Keratinocyte (primary cell): ENCODE data around the gene GRM5. TPM values are rescaled to one million over a fixed set of nuclear protein-coding genes. Genes with fewer than 3 reads are reported as not detected.
"Not testable (repeated sequence)": the region's sequence is repeated elsewhere in the genome, so short reads cannot be mapped to it uniquely, and the experiment has no call there.

Source experiments
- DNase-seq: peaks from one replicate; pipeline ENCODE4 v3.0.0-alpha.2; 2011; ENCODE audit warnings: low read depth, missing footprints, low spot score
- FAIRE-seq: peaks from 2 replicates; lab custom pipeline; 2011; peaks lifted over from hg19 to GRCh38; lab: Jason Lieb, UNC
- H2AFZ ChIP-seq: 2 replicates; pipeline ENCODE4 v1.6.0; 2012; ENCODE audit warnings: low read length, control low read depth, inconsistent platforms; ENCODE audit not compliant: control insufficient read depth
- H3K27ac ChIP-seq: 2 replicates; pipeline ENCODE4 v1.5.1; 2011; ENCODE audit warnings: low read length; ENCODE audit not compliant: control insufficient read depth, insufficient read depth
- H3K27me3 ChIP-seq: 3 replicates; pipeline ENCODE4 v1.6.0; 2011; ENCODE audit warnings: low read length; ENCODE audit not compliant: control insufficient read depth, insufficient read depth; ENCODE audit errors: extremely low read depth
- H3K36me3 ChIP-seq, 2 experiments: 2 replicates in 1 of 2; 3 replicates in 1 of 2; pipeline ENCODE4 v1.5.1; 2011; ENCODE audit warnings: low read length in 2 of 2, mild to moderate bottlenecking in 1 of 2; ENCODE audit not compliant: control insufficient read depth in 2 of 2, insufficient read depth in 2 of 2; ENCODE audit errors: extremely low read depth in 1 of 2
- H3K4me1 ChIP-seq: 3 replicates; pipeline ENCODE4 v1.5.1; 2011; ENCODE audit warnings: low read length; ENCODE audit not compliant: control insufficient read depth, insufficient read depth; ENCODE audit errors: extremely low read depth
- H3K4me2 ChIP-seq: 3 replicates; pipeline ENCODE4 v1.6.0; 2011; ENCODE audit warnings: low read depth, low read length; ENCODE audit not compliant: control insufficient read depth, insufficient read depth; ENCODE audit errors: extremely low read depth
- H3K4me3 ChIP-seq, 3 experiments: fragments of 200-600 bp in 1 of 3; sonication (generic) in 1 of 3; 2 replicates in 2 of 3; 3 replicates in 1 of 3; pipeline ENCODE4 v1.5.1; 2011 to 2016; ENCODE audit warnings: low read length in 3 of 3, mild to moderate bottlenecking in 3 of 3, control low read depth in 2 of 3, inconsistent platforms in 1 of 3, low read depth in 1 of 3, mixed read lengths in 1 of 3, mixed run types in 1 of 3, moderate library complexity in 1 of 3; ENCODE audit not compliant: control insufficient read depth in 2 of 3, insufficient read depth in 2 of 3; ENCODE audit errors: extremely low read depth in 1 of 3
- H3K79me2 ChIP-seq: 2 replicates; pipeline ENCODE4 v1.6.0; 2012; ENCODE audit warnings: low read length; ENCODE audit not compliant: control insufficient read depth, insufficient read depth
- H3K9ac ChIP-seq: 3 replicates; pipeline ENCODE4 v1.6.0; 2011; ENCODE audit warnings: low read length; ENCODE audit not compliant: control insufficient read depth, insufficient read depth; ENCODE audit errors: extremely low read depth
- H3K9me1 ChIP-seq: 3 replicates; pipeline ENCODE4 v1.6.0; 2011; ENCODE audit warnings: low read length; ENCODE audit not compliant: control insufficient read depth, insufficient read depth; ENCODE audit errors: extremely low read depth
- H3K9me3 ChIP-seq: 2 replicates; pipeline ENCODE4 v1.5.1; 2012; ENCODE audit warnings: low read depth, low read length; ENCODE audit not compliant: control insufficient read depth
- H4K20me1 ChIP-seq: 3 replicates; pipeline ENCODE4 v1.6.0; 2011; ENCODE audit warnings: low read length; ENCODE audit not compliant: control insufficient read depth, insufficient read depth; ENCODE audit errors: extremely low read depth
- EZH2 ChIP-seq: IDR thresholded peaks from one replicate; pipeline ENCODE4 v1.6.1; 2012; ENCODE audit warnings: inconsistent platforms, mild to moderate bottlenecking, low read length, moderate library complexity
- dilution Hi-C: fragments of 300-500 bp; cut with MboI; formaldehyde crosslinking; loops from one replicate; pipeline ENCODE4 v1.7.0; 2020; ENCODE audit warnings: low sequenced_read_pairs; ENCODE audit not compliant: extremely low pct_ligation_motif_present
- polyA plus RNA-seq, 5 experiments: library from polyadenylated mRNA; depleted of rRNA in 3 of 5; stranded (reverse) in 3 of 5; stranded (forward) in 1 of 5; unstranded in 1 of 5; fragments of >200 nt; gene quantifications; 1 replicate in 1 of 5; 2 replicates in 3 of 5; 3 replicates in 1 of 5; pipeline versions ENCODE4 v1.2.1 to v1.2.3, GENCODE V29; 2011 to 2012; ENCODE audit warnings: missing spikeins in 2 of 5, low read depth in 1 of 5, low replicate concordance in 1 of 5
- TF ChIP-seq, protein P1 (sequence below), 3 experiments: IDR thresholded peaks in 1 of 3; conservative IDR thresholded peaks in 1 of 3; optimal IDR thresholded peaks in 1 of 3; 2 replicates in 2 of 3; 3 replicates in 1 of 3; pipeline versions ENCODE3 to v1.5.1; 2011; ENCODE audit warnings: low read length in 3 of 3, mild to moderate bottlenecking in 3 of 3, moderate library complexity in 2 of 3, control low read depth in 1 of 3, inconsistent platforms in 1 of 3; ENCODE audit not compliant: insufficient read depth in 2 of 3; ENCODE audit errors: extremely low read depth in 1 of 3

GRM5 gene
- polyA plus RNA-seq, 1 donor (not counting 4 experiments of a cell fraction or from before 2014, with no cell fraction given): not detected

DNA sequence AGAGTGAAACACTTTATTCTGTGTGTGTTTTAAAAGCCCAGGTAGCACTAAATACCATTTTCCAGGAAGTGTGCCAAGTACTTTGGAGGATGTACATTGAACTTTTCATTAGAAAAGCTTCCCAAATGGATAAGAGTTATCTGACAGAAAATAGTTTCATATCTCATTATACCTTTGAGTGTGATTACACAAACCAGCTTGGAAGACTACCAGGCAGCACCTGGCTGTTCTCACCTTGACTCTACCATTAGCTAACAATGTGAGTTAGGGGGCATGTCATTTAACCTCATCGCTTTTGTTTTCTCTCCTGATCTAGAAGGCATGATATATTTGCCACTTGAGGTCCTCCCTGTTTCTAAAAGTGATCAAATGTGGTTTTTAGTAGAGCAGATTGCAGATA is 50.2 kb downstream of the GRM5 start:
- Histone ChIP-seq H3K79me2 (no peaks in the 10 kb centered on the region), H4K20me1 (no peaks in the 10 kb centered on the region), H3K36me3 (no peaks in the 10 kb centered on the region), H3K4me3 (no peak overlapping the region), H3K9ac (no peak overlapping the region), H3K9me3 (no peaks in the 10 kb centered on the region), H3K27me3 (no peaks in the 10 kb centered on the region), H3K4me2 (no peak overlapping the region), H3K4me1 (no peaks in the 10 kb centered on the region), H2AFZ (no peak overlapping the region), H3K27ac (no peak overlapping the region), H3K9me1 (no peaks in the 10 kb centered on the region)
- FAIRE-seq (no peak), DNase-seq (no peak)
- dilution Hi-C loops: no loop called here
- TF ChIP-seq, protein P1, sequence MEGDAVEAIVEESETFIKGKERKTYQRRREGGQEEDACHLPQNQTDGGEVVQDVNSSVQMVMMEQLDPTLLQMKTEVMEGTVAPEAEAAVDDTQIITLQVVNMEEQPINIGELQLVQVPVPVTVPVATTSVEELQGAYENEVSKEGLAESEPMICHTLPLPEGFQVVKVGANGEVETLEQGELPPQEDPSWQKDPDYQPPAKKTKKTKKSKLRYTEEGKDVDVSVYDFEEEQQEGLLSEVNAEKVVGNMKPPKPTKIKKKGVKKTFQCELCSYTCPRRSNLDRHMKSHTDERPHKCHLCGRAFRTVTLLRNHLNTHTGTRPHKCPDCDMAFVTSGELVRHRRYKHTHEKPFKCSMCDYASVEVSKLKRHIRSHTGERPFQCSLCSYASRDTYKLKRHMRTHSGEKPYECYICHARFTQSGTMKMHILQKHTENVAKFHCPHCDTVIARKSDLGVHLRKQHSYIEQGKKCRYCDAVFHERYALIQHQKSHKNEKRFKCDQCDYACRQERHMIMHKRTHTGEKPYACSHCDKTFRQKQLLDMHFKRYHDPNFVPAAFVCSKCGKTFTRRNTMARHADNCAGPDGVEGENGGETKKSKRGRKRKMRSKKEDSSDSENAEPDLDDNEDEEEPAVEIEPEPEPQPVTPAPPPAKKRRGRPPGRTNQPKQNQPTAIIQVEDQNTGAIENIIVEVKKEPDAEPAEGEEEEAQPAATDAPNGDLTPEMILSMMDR (optimal IDR thresholded peaks at IDR 0.05 in 1 of 3, IDR thresholded peaks at IDR 0.05 in 1 of 3, conservative IDR thresholded peaks at IDR 0.05 in 1 of 3; ENCODE audit: extremely low read depth in 1 of 3, insufficient read depth in 2 of 3, low read length in 3 of 3): no peak
- TF ChIP-seq EZH2: no peak

DNA sequence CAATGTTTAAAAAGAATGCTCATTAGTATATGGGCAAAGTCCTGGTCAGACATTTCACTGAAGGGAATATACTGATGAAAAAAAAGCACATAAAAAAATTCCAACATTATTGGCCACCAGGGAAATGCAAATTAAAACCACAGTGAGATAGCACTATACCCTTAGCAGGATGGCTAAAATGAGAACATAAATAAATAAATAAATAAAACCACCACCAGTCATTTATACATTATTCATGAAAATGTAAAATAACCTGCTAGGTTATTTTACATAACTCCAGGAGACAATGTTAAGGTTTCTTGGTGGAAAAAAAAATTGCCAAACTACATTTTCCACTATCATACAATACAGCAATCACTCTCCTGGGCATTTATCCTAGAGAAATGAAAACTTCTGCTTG is 64.9 kb downstream of the GRM5 start:
- H3K4me2 ChIP-seq, H3K27ac ChIP-seq, H3K4me3 ChIP-seq, H4K20me1 ChIP-seq, H3K36me3 ChIP-seq, H3K9me1 ChIP-seq, H2AFZ ChIP-seq, H3K9ac ChIP-seq, FAIRE-seq, H3K27me3 ChIP-seq, H3K9me3 ChIP-seq, dilution Hi-C loops, H3K4me1 ChIP-seq, H3K79me2 ChIP-seq, DNase-seq: not testable (repeated sequence)

DNA sequence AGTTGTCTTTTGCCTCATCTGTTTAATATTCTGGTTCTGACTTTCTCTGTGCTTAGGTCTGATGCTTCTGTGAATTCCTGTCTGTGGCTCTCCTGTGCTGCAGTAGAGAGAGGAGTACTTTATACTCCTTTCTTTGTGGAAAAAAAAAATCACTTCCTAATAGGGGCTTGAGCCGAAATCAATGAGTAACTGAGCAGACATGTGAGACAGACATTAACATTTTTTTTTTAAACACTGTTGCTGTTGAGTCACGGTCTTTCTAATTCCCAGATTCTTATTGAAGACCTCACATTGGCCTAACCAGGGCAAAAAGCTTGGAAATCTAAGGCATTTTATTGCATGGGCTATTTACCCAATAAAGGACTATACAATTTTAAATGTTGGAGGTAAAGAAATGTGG is 86.1 kb downstream of the GRM5 start:
- no peaks in the 10 kb centered on the region for H3K9me3 ChIP-seq
- H3K4me2 ChIP-seq: no peak overlapping the region

DNA sequence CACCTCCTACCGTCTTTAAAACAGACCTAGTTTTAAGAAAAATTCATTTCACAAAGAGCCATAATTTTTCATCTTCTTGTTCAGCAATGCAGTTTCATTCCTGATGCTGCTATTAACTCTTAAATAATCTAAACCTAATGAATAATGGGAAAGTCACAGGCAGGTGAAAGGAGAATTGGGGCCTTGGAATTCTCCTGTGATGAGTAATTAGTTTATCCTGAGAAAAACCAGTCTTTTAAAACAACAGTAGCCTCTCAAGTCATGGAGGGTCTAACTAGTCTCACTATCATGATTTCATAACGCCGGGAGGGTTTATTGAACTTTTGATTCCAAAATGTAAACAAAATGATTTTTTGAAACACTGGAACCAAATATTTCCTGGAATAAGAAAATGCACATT is 86.8 kb downstream of the GRM5 start:
- H3K27ac ChIP-seq, H3K4me2 ChIP-seq, H3K9me3 ChIP-seq, H2AFZ ChIP-seq, dilution Hi-C loops, H3K4me3 ChIP-seq, H3K27me3 ChIP-seq, H3K36me3 ChIP-seq, FAIRE-seq, H3K9ac ChIP-seq, H4K20me1 ChIP-seq, DNase-seq, H3K79me2 ChIP-seq, H3K9me1 ChIP-seq, H3K4me1 ChIP-seq: not testable (repeated sequence)

More for the DNA sequence above, 86.1 kb downstream of the GRM5 start:
- Histone ChIP-seq H3K36me3 (no peaks in the 10 kb centered on the region), H3K4me1 (no peaks in the 10 kb centered on the region), H3K27me3 (no peaks in the 10 kb centered on the region), H3K9me1 (no peaks in the 10 kb centered on the region), H3K9ac (no peak overlapping the region), H3K4me3 (no peak overlapping the region), H4K20me1 (no peaks in the 10 kb centered on the region), H2AFZ (no peak overlapping the region), H3K27ac (no peak overlapping the region), H3K79me2 (no peaks in the 10 kb centered on the region)
- TF ChIP-seq, protein P1 (optimal IDR thresholded peaks at IDR 0.05 in 1 of 3, IDR thresholded peaks at IDR 0.05 in 1 of 3, conservative IDR thresholded peaks at IDR 0.05 in 1 of 3; ENCODE audit: extremely low read depth in 1 of 3, insufficient read depth in 2 of 3, low read length in 3 of 3): no peak
- no peak for TF ChIP-seq EZH2
- DNase-seq (no peak), FAIRE-seq (no peak)
- dilution Hi-C loops: no loop called here
